Activated naive CD4-positive, alpha-beta T cell treated with anti-CD3 and anti-CD28 coated beads, Interleukin-2, amount 50 U/mL, for 24 hours (primary cell): ENCODE results near the gene TMEM132C.

Experiments
- H3K27ac Mint-ChIP-seq: one replicate; pipeline ENCODE4 v1.8.0; 2021; ENCODE audit warnings: mild to moderate bottlenecking, mixed read lengths
- H3K27me3 Mint-ChIP-seq: one replicate; pipeline ENCODE4 v1.8.0; 2021; ENCODE audit warnings: mixed read lengths
- H3K36me3 Mint-ChIP-seq: one replicate; pipeline ENCODE4 v1.8.0; 2021; ENCODE audit warnings: mixed read lengths
- H3K4me1 Mint-ChIP-seq: one replicate; pipeline ENCODE4 v1.8.0; 2021; ENCODE audit warnings: mixed read lengths
- H3K4me3 Mint-ChIP-seq: one replicate; pipeline ENCODE4 v1.8.0; 2021; ENCODE audit warnings: mild to moderate bottlenecking, mixed read lengths
- H3K9me3 Mint-ChIP-seq: one replicate; pipeline ENCODE4 v1.8.0; 2021; ENCODE audit warnings: mixed read lengths

The TMEM132C gene

DNA sequence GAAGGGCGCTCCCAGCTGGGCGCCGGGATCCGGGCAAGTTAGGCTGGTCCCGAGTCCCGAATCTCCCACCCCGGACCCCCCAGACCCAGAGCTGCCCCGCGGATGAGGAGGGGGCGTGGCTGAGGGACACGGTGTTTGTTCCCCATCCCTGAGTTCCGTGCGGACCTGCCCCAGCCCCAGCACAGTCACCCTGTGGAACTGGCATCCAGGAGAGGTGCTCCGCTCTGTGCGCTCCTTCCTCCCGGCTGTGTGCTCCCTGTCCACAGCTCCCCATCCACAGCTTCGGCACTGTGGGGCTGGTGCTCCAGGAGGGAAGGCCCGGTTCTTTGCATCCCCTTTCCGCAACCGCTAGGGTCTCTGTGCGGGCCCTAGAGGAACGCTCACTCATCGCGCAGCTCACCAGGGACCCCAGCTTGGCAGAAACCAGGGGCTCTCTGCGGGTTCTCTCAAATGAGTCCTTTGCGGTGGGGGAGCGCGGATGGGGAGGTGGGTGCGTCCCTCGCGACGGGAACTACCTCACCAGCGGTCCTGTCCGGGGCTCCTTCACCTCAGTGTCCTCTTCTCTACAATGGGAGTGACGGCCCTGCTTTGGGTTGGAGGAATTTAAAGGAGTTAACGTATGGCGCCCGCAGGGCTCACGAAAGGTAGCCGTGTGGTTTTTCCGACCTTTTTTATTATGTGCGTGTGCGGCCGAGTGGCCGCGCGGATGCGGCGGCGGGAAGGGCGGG is 845 bp downstream of the TMEM132C start:
- Mint-ChIP-seq H3K9me3 (no peaks in the 10 kb centered on the region), H3K36me3 (no peaks in the 10 kb centered on the region), H3K4me3 (no peak overlapping the region), H3K27ac (no peak overlapping the region), H3K27me3 (peaks cover 34% of the 10 kb centered on the region), H3K4me1 (no peaks in the 10 kb centered on the region)

DNA sequence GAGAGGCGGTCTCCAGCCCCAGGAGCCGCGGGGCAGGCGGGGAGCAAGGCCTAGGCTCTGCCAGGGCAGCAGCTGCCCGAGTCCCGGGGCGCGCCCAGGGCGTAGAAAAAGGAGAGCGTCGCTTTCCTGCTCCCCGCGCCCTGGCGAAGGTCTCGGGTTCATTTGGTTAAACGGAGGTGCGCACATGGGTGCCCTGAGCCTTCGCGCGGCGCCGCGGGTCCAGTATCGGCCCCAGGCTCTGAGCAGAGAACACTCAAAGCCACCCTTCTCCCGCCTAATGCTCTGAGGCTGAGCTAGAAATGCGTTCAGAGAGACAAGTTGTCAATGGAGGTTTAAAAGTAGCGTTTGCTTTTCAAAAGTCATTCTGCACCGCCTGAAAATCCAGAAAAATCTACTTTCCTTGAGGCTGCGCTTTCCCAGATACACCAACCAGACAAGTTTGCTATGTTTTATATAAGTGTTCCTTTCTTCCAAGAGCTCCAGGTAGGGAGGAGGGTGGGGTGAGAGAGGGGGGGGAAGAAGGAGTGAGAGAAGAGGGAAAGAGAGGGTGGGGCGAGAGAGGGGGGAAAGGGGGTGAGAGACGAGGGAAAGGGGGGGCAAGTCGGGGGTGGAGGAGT is 1.5 kb downstream of the TMEM132C start:
- Mint-ChIP-seq H3K4me1 (no peaks in the 10 kb centered on the region), H3K4me3 (no peak overlapping the region), H3K9me3 (no peaks in the 10 kb centered on the region), H3K27ac (no peak overlapping the region), H3K36me3 (no peaks in the 10 kb centered on the region), H3K27me3 (peaks cover 34% of the 10 kb centered on the region)

DNA sequence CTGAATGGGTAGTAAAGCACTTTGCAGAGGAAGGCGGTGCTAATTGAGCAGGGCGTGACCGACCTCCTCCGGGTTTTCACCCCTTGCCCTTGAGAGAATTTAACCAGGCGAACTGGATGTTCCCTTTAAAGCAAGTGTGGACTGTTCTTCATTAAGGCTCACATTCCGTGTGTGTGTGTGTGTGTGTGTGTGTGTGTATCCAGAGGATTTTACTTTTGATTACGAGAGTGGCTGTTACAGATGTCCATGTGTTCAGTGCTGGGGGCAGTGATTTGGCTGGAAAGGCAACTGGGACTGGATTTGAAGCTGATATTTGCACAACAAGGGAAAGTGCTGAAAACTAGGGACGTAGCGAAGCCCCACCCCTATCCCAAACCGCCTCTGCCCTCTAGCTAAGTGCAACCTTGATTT is 2.2 kb downstream of the TMEM132C start:
- Mint-ChIP-seq H3K4me3 (no peak overlapping the region), H3K9me3 (no peaks in the 10 kb centered on the region), H3K4me1 (no peaks in the 10 kb centered on the region), H3K27ac (no peak overlapping the region), H3K36me3 (no peaks in the 10 kb centered on the region), H3K27me3 (peaks cover 29% of the 10 kb centered on the region)

DNA sequence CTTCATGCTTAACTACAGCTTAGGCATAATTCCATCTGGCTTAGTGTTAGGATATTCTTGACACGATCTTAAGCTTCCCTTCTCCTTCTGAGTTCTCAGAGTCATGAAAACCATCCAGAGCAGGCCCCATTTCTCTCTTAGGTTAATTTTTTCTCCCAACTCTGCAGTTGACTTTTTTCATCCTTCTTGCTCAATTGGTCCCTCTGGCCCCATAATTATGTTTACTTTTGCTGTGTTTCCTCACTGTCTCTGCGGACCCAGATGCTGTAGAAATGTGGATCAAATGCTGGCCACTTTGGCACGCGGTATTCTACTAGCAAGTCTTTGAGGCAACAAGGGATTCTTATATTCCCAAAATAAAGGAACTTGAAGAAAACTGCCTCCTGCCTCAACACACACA is 9.5 kb downstream of the TMEM132C start:
- Mint-ChIP-seq H3K36me3 (no peaks in the 10 kb centered on the region), H3K4me3 (no peak overlapping the region), H3K9me3 (peaks cover 6% of the 10 kb centered on the region), H3K27ac (no peak overlapping the region), H3K27me3 (peaks cover 3% of the 10 kb centered on the region), H3K4me1 (no peaks in the 10 kb centered on the region)

DNA sequence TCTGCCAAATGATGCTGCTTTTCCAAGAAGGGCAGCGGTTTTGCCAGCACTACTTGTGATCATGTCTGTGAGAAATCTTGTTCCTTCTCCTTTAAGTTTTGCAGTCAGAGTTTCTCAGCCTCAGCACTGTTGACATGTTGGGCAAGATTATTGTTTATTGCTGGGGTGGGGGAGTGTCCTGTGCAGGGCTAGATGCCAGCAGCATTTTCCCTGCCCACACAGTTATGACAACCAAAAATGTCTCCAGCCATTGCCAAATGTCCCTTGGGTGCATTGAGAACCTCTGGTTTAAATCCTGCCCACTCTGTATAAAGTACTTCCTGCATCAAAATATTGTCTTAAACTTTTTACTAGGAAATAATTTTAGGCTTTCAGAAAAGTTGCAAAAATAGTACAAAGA is 20.0 kb downstream of the TMEM132C start:
- Mint-ChIP-seq H3K27ac (no peak overlapping the region), H3K4me1 (no peaks in the 10 kb centered on the region), H3K36me3 (no peaks in the 10 kb centered on the region), H3K27me3 (no peaks in the 10 kb centered on the region), H3K9me3 (no peaks in the 10 kb centered on the region), H3K4me3 (no peak overlapping the region)

DNA sequence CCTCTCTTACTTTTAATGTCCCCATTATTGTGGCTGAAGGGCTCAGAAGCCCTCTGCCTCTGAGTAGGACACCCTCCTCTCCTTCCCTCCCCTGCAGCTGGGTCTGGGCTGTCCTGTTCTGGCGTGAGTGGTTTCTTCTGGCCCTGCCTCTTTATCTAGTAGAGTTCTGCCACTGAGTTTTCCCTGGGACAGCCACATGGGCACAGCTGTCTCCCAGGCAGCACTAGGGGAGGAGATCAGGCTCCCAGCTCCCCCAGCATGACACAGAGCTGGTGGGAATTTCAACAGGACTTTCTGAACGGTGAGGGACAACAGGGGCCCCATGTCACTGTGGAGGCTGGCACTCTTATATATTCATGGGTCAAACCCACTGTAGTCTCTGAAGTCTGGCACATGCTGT is 21.4 kb downstream of the TMEM132C start:
- H3K4me1 Mint-ChIP-seq = no peaks in the 10 kb centered on the region
- no peak overlapping the region for H3K4me3 Mint-ChIP-seq
- no peak overlapping the region for H3K27ac Mint-ChIP-seq
- H3K9me3 Mint-ChIP-seq = no peaks in the 10 kb centered on the region
- peaks cover 3% of the 10 kb centered on the region for H3K27me3 Mint-ChIP-seq
- no peaks in the 10 kb centered on the region for H3K36me3 Mint-ChIP-seq

DNA sequence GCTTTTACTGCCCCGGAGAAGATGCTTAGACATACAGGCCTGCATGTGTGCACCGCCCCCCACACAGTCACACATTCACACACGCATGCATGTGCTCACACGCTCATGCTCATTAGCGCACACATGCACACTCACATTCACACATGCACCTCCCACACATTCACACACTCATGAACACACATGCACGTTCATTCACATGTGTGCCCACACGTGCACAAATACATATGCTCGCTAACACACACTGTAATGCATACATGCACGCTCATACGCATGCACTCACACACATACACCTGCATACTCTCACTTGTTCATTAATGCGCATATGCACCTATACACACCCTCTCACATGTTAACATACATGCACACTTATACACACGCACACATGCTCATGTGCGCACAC is 21.9 kb downstream of the TMEM132C start:
- Mint-ChIP-seq H3K4me1 (no peaks in the 10 kb centered on the region), H3K9me3 (no peaks in the 10 kb centered on the region), H3K36me3 (no peaks in the 10 kb centered on the region), H3K27ac (no peak overlapping the region), H3K27me3 (peaks cover 3% of the 10 kb centered on the region), H3K4me3 (no peak overlapping the region)

DNA sequence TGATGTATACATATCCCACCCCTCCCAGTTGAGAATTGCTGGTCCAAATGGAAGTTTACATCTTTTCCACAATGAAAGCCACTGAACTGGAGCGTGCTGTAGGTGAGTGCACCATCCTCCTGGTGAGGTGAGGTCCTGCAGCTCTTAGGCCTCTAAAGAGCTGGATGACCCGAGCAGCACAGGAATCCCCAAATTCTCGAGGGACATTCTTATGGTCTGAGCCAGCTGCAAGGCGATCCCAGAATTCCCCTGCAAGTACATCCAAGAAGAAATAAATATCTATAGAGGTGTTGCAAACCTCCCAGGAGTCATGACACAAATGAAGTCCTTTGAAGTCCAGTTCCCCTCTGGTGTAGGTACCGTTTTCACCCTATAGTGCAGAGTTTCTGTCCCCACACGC is 24.0 kb downstream of the TMEM132C start:
- H3K36me3 Mint-ChIP-seq = no peaks in the 10 kb centered on the region
- H3K4me1 Mint-ChIP-seq = no peaks in the 10 kb centered on the region
- no peak overlapping the region for H3K4me3 Mint-ChIP-seq
- H3K27ac Mint-ChIP-seq = no peak overlapping the region
- peaks cover 3% of the 10 kb centered on the region for H3K27me3 Mint-ChIP-seq
- H3K9me3 Mint-ChIP-seq = no peaks in the 10 kb centered on the region

DNA sequence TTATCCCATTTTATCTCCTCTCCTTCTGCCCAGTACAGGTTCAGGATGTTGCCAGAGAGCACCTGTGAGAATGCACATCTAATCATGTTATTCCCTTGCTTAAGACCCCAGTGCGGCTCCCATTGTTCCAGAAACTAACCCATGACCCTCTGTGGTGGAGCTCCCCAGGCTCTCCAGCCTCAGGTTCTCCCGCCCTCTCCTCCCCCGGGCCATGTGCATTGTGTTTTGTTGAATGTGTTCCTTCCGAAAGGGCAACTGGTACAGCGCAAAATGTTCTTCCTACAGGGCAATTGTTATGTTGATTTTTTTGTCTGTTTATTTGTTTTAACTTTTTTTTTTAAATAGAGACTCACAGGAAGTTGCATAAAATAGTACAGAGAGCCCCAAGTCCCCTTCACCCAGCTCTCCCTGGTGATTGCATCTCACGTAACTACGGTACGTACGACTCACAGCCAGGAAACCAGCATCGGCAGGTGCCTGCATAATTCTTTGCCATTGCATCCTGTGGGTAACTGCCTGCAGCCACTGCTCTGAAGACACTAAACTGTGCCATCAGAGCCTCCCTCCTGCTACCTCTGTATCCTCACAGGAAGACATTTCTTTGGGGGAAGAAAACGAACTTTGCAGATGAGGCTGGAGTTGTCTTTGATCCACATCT is 31.2 kb downstream of the TMEM132C start:
- no peak overlapping the region for H3K4me3 Mint-ChIP-seq
- no peaks in the 10 kb centered on the region for H3K4me1 Mint-ChIP-seq
- no peak overlapping the region for H3K27ac Mint-ChIP-seq
- H3K27me3 Mint-ChIP-seq = peaks cover under 1% of the 10 kb centered on the region
- H3K9me3 Mint-ChIP-seq = no peaks in the 10 kb centered on the region
- H3K36me3 Mint-ChIP-seq = no peaks in the 10 kb centered on the region

DNA sequence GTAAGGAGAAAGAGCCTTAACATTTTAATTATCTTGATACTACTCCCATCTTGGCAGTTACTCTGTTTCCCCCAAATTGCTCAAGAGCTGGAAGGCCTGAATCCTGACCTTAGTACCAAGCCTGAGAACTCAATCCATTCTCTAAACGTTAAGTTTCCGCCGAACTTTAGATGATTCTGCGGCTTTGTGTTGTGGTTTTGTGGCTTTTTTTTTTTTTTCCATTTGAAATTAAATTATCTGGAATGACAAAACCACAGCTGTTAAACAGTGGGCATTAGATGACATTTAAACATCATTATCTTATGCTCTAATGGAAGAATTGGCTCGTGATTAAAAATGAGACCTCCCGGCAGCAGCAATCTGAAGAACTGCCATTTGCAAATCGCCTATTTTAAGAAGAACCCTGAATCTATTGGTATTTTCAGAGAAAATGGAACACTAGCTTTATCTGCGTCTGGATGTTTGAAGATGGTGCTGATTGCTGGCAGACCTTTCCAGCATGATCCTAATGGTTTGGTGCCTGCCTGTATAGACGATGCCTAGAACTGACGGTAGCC is 38.4 kb downstream of the TMEM132C start:
- H3K27ac Mint-ChIP-seq = no peak overlapping the region
- no peaks in the 10 kb centered on the region for H3K36me3 Mint-ChIP-seq

DNA sequence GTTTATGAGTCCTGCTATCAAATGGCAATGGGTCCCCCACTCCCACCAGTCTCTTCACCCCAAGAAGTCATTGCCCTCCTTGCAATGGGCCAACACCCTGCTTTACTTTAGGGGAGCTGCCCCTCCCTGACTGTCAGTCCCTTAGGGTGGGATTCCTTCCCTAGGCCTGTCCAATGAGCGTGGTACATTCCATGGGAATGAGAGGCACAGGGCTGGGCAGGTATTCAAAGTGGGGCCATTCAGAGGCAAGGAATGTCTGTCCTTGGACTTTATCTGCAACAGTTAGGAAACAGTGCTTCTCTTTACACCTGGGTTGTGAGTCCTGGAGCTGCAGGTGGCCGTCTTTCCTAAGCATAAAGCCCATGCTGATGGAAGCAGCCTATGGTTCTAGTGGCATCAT is 40.8 kb downstream of the TMEM132C start:
- H3K4me3 Mint-ChIP-seq = no peak overlapping the region
- peaks cover 12% of the 10 kb centered on the region for H3K9me3 Mint-ChIP-seq
- no peak overlapping the region for H3K27ac Mint-ChIP-seq
- no peaks in the 10 kb centered on the region for H3K4me1 Mint-ChIP-seq
- H3K36me3 Mint-ChIP-seq = no peaks in the 10 kb centered on the region
- H3K27me3 Mint-ChIP-seq = no peaks in the 10 kb centered on the region

More for the DNA sequence above, 38.4 kb downstream of the TMEM132C start:
- Mint-ChIP-seq H3K27me3 (no peaks in the 10 kb centered on the region), H3K4me3 (no peak overlapping the region), H3K9me3 (peaks cover 9% of the 10 kb centered on the region), H3K4me1 (no peaks in the 10 kb centered on the region)

DNA sequence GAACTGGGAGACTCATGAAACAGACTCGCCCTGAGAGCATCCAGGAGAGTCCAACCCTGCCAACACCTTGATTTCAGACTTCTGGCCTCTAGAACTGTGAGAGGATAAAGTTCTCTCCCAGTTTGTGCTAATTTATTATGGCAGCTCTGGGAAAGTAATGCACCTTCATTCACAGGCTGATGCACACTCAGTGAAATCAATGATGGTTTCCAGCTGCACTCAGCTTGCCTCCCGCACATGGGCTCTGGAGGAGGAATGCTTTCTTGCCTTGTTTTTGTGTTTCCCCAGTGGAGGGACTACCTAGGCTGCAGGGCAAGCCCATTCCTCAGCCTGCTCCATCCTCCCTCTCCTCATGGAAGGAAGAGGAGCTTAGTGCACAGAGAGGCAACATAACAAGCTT is 45.7 kb downstream of the TMEM132C start:
- H3K9me3 Mint-ChIP-seq = peaks cover 6% of the 10 kb centered on the region
- no peaks in the 10 kb centered on the region for H3K36me3 Mint-ChIP-seq
- H3K4me3 Mint-ChIP-seq = no peak overlapping the region
- no peaks in the 10 kb centered on the region for H3K4me1 Mint-ChIP-seq
- peaks cover 2% of the 10 kb centered on the region for H3K27me3 Mint-ChIP-seq
- no peak overlapping the region for H3K27ac Mint-ChIP-seq

DNA sequence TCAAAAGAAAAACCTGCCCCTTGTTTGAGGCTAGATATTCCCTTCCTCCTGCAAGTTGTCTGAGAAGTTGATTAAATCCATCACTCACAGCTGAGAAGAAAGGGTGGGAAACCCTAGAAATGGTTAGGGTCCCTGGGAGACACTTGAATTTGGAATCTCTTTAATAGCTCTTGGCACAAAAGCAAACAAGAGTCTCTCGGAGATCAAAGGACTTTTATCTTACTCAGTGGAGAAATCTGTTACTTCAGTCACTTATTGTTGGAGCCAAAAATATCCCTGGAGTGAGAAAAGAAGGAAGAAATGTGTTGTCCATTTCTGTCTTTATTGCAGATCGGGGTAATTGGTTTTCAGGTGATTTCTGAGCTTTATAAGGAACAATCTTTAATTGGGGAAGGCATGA is 47.0 kb downstream of the TMEM132C start:
- Mint-ChIP-seq H3K4me3 (no peak overlapping the region), H3K4me1 (no peaks in the 10 kb centered on the region), H3K9me3 (peaks cover 6% of the 10 kb centered on the region), H3K27me3 (peaks cover 2% of the 10 kb centered on the region), H3K36me3 (no peaks in the 10 kb centered on the region), H3K27ac (no peak overlapping the region)

DNA sequence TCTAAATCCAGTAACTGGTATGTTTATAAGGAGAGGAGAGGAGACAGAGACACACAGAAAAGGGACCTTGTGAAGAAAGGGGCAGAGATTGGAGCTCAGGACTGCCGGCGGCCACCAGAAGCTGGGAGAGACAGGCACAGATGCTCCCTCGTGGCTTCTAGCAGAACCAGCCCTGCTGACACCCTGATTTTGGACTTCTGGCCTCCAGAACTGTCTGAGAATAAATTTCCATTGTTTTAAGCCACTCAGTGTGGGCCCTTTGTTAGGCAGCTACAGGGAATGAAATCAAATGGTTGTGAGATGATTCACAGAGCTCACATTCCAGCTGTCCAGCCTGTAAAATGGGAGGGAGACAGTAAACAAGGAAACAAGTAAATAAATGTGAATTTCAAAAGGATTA is 47.6 kb downstream of the TMEM132C start:
- H3K9me3 Mint-ChIP-seq = peaks cover 6% of the 10 kb centered on the region
- H3K27ac Mint-ChIP-seq = no peak overlapping the region
- H3K4me3 Mint-ChIP-seq = no peak overlapping the region
- H3K27me3 Mint-ChIP-seq = peaks cover 2% of the 10 kb centered on the region
- no peaks in the 10 kb centered on the region for H3K36me3 Mint-ChIP-seq
- H3K4me1 Mint-ChIP-seq = no peaks in the 10 kb centered on the region

DNA sequence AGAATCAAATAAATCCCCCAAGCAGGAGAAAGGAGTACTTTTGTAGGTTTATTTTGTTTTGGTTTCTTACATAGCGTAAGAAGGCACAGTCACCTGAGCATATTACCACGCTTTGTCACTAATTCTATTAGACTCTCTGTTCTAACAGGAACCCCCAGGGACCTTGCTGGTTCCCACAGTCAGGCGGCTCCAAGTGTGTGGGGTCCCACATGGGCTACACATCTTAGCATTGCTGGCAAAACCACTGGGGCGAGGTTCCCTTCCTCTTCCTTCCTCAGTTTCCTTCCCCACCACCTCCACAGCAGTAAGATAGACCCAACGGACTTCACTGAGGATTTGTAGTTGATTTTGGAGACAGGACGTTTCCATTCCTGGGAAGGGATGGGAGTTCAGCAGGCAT is 49.1 kb downstream of the TMEM132C start:
- Mint-ChIP-seq H3K36me3 (no peaks in the 10 kb centered on the region), H3K27me3 (peaks cover 2% of the 10 kb centered on the region), H3K4me3 (no peak overlapping the region), H3K27ac (no peak overlapping the region), H3K9me3 (peaks cover under 1% of the 10 kb centered on the region), H3K4me1 (no peaks in the 10 kb centered on the region)

DNA sequence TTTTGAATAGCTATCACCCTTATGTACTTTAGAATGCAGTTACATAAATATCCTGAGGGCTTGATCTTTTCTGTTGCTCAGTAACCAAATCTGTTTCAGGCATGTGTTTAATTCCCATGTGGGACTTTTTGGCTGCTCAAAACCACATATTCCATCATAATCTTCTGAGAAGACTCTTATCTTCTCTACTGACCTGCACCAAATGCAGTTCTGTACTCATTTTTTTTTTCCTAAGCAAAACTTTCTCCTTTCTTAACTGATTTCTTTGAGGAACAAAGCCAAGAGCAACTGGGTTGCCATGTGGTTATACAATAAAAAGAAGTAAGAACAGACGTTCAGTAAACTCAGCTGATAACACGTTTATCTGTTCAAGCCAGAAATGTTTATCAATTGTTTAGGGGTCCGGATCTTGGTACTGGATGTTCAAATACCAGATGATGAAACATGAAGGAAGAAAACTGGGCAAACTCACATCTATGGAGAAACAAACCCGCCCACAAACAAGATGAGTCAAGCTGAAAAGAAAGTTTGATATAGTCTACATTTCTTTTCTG is 50.1 kb downstream of the TMEM132C start:
- H3K4me1 Mint-ChIP-seq = no peaks in the 10 kb centered on the region
- no peak overlapping the region for H3K4me3 Mint-ChIP-seq
- H3K27me3 Mint-ChIP-seq = peaks cover 2% of the 10 kb centered on the region
- H3K9me3 Mint-ChIP-seq = peaks cover 6% of the 10 kb centered on the region
- H3K36me3 Mint-ChIP-seq = no peaks in the 10 kb centered on the region
- H3K27ac Mint-ChIP-seq = no peak overlapping the region
